Vagina (tissue), 2 donors: ENCODE data around the gene P2RY8.

Source experiments
- CTCF ChIP-seq, 3 experiments: fragments of 450-650 bp in 2 of 3; fragments of 200-600 bp in 1 of 3; sonication (generic) in 1 of 3; IDR thresholded peaks; one replicate each; pipeline ENCODE4 v1.5.1; 2017 to 2019; ENCODE audit warnings: antibody characterized with exemption in 3 of 3, mild to moderate bottlenecking in 2 of 3, moderate library complexity in 2 of 3
- POLR2A ChIP-seq, 2 donors: fragments of 450-650 bp; IDR thresholded peaks; one replicate each; pipeline ENCODE4 v1.6.1; 2017; ENCODE audit warnings: antibody characterized with exemption in 2 of 2, mild to moderate bottlenecking in 2 of 2, moderate library complexity in 2 of 2

GRCh38 chrX:1466971-1467561 is 69.9 kb downstream of the P2RY8 start:
- TF ChIP-seq CTCF (IDR thresholded peaks at IDR 0.05) (no peak), POLR2A (IDR thresholded peaks at IDR 0.05) (no peak)
